IMR-90 (cell line): ENCODE data around the gene FGGY. TPM values are rescaled to one million over a fixed set of nuclear protein-coding genes. Genes with fewer than 3 reads are reported as not detected.

Source experiments
- ATAC-seq: fragments of 200-7000 bp; cut with Tn5 transposase; 2 replicates; pipeline ENCODE4 v1.9.1; 2020; ENCODE audit warnings: low read depth, mild to moderate bottlenecking, moderate library complexity
- BruUV-seq: library from RNA; stranded (reverse); fragments of 400-500 nt; replicated peaks from 2 replicates; lab custom pipeline; 2021; lab: Mats Ljungman, UMichigan
- CTCF ChIA-PET: fragments of 300-600 bp; formaldehyde crosslinking; extraction: SDS; loops from one replicate; lab custom pipeline; 2021; ENCODE audit warnings: antibody characterized with exemption; lab: Yijun Ruan, JAX
- POLR2A ChIA-PET: fragments of 300-600 bp; sonication (Branson Sonifier 250); formaldehyde crosslinking; loops from one replicate; lab custom pipeline; 2022; ENCODE audit warnings: antibody characterized with exemption; ENCODE audit not compliant: unreplicated experiment; lab: Charles Lee
- DNase-seq: peaks from one replicate; pipeline ENCODE4 v3.0.0; 2013
- H2AFZ ChIP-seq: replicated peaks from 2 replicates; pipeline ENCODE3; 2013; ENCODE audit warnings: low read length, mild to moderate bottlenecking; ENCODE audit not compliant: poor library complexity
- H2AK5ac ChIP-seq: 2 replicates; pipeline ENCODE4 v1.6.1; 2013; ENCODE audit warnings: low read depth, low read length, inconsistent platforms
- H2AK9ac ChIP-seq: replicated peaks from 2 replicates; pipeline ENCODE3; 2013; ENCODE audit warnings: mild to moderate bottlenecking, low read depth, low read length, moderate library complexity; ENCODE audit not compliant: poor library complexity
- H2BK120ac ChIP-seq: 2 replicates; pipeline ENCODE4 v1.6.1; 2013; ENCODE audit warnings: low read depth, low read length, inconsistent platforms
- H2BK15ac ChIP-seq: 3 replicates; pipeline ENCODE4 v1.6.1; 2013; ENCODE audit warnings: low read depth, low read length, inconsistent platforms
- H2BK20ac ChIP-seq: 2 replicates; pipeline ENCODE4 v1.6.1; 2013; ENCODE audit warnings: low read depth, mild to moderate bottlenecking, inconsistent platforms, low read length, moderate library complexity
- H2BK5ac ChIP-seq: 2 replicates; pipeline ENCODE4 v1.6.1; 2013; ENCODE audit warnings: mild to moderate bottlenecking, low read depth, low read length, inconsistent platforms; ENCODE audit not compliant: poor library complexity, severe bottlenecking
- H3K14ac ChIP-seq: replicated peaks from 2 replicates; pipeline ENCODE4 v1.6.1; 2013; ENCODE audit warnings: low read depth, low read length, inconsistent platforms
- H3K18ac ChIP-seq: 2 replicates; pipeline ENCODE4 v1.6.1; 2013; ENCODE audit warnings: low read depth, low read length, control low read depth
- H3K23ac ChIP-seq: 2 replicates; pipeline ENCODE4 v1.6.1; 2013; ENCODE audit warnings: low read depth, low read length, inconsistent platforms
- H3K27ac ChIP-seq: 2 replicates; pipeline ENCODE4 v1.5.1; 2013; ENCODE audit warnings: mild to moderate bottlenecking, control low read depth, low read length; ENCODE audit not compliant: insufficient read depth
- H3K27me3 ChIP-seq: 2 replicates; pipeline ENCODE4 v1.6.1; 2013; ENCODE audit warnings: low read length; ENCODE audit not compliant: control insufficient read depth, insufficient read depth
- H3K36me3 ChIP-seq: 2 replicates; pipeline ENCODE4 v1.6.1; 2013; ENCODE audit warnings: low read length, mixed read lengths; ENCODE audit not compliant: control insufficient read depth, insufficient read depth
- H3K4ac ChIP-seq: 2 replicates; pipeline ENCODE4 v1.6.1; 2013; ENCODE audit warnings: low read depth, low read length, inconsistent platforms
- H3K4me1 ChIP-seq: 2 replicates; pipeline ENCODE4 v1.6.1; 2013; ENCODE audit warnings: low read length, mixed read lengths; ENCODE audit not compliant: control insufficient read depth, insufficient read depth
- H3K4me2 ChIP-seq: 2 replicates; pipeline ENCODE4 v1.6.1; 2013; ENCODE audit warnings: low read depth, mild to moderate bottlenecking, control low read depth, low read length, moderate library complexity
- H3K4me3 ChIP-seq: 2 replicates; pipeline ENCODE4 v1.5.1; 2013; ENCODE audit warnings: low read depth, mild to moderate bottlenecking, control low read depth, low read length, moderate library complexity; ENCODE audit not compliant: insufficient read depth
- H3K56ac ChIP-seq: 2 replicates; pipeline ENCODE4 v1.6.1; 2013; ENCODE audit warnings: low read length, inconsistent platforms; ENCODE audit not compliant: insufficient read depth; ENCODE audit errors: extremely low read depth
- H3K79me1 ChIP-seq, 2 experiments: 2 replicates each; pipeline ENCODE4 v1.6.1; 2013; ENCODE audit warnings: low read length in 2 of 2, inconsistent platforms in 1 of 2, low read depth in 1 of 2
- H3K9ac ChIP-seq: 2 replicates; pipeline ENCODE4 v1.6.1; 2013; ENCODE audit warnings: low read depth, low read length, control low read depth
- H3K9me1 ChIP-seq: 2 replicates; pipeline ENCODE4 v1.6.1; 2013; ENCODE audit warnings: low read length, inconsistent platforms; ENCODE audit not compliant: insufficient read depth
- H3K9me3 ChIP-seq: 2 replicates; pipeline ENCODE4 v1.6.1; 2013; ENCODE audit warnings: low read length; ENCODE audit not compliant: control insufficient read depth, insufficient read depth
- H4K20me1 ChIP-seq: 2 replicates; pipeline ENCODE4 v1.6.1; 2013; ENCODE audit warnings: low read length, inconsistent platforms; ENCODE audit not compliant: insufficient read depth
- H4K5ac ChIP-seq: 2 replicates; pipeline ENCODE4 v1.6.1; 2013; ENCODE audit warnings: mild to moderate bottlenecking, low read depth, low read length, control low read depth
- H4K8ac ChIP-seq, 2 experiments: 2 replicates each; pipeline ENCODE4 v1.6.1; 2013; ENCODE audit warnings: low read depth in 2 of 2, low read length in 2 of 2, control low read depth in 1 of 2, inconsistent platforms in 1 of 2
- H4K91ac ChIP-seq: 2 replicates; pipeline ENCODE4 v1.6.1; 2013; ENCODE audit warnings: low read depth, low read length, inconsistent platforms; ENCODE audit not compliant: insufficient read depth
- CEBPB ChIP-seq: IDR thresholded peaks from 2 replicates; pipeline ENCODE4 v1.6.1; 2012; ENCODE audit warnings: low read depth, low read length, improper control_type of control experiment
- CHD1 ChIP-seq: IDR thresholded peaks from 2 replicates; pipeline ENCODE4 v1.6.1; 2012; ENCODE audit warnings: low read depth, low read length, improper control_type of control experiment
- ELK1 ChIP-seq: fragments of 150-350 bp; IDR thresholded peaks from 2 replicates; pipeline ENCODE4 v1.6.1; 2016; ENCODE audit warnings: low read depth, mild to moderate bottlenecking, low read length, moderate library complexity, borderline replicate concordance
- MAZ ChIP-seq: IDR thresholded peaks from 2 replicates; pipeline ENCODE4 v1.6.1; 2012; ENCODE audit warnings: low read depth, mild to moderate bottlenecking, low read length, improper control_type of control experiment, moderate library complexity, borderline replicate concordance
- NFE2L2 ChIP-seq: fragments of 150-350 bp; IDR thresholded peaks from 2 replicates; pipeline ENCODE4 v1.6.1; 2016; ENCODE audit warnings: low read depth, mild to moderate bottlenecking, low read length
- POLR2A ChIP-seq: IDR thresholded peaks from 2 replicates; pipeline ENCODE4 v1.6.1; 2012; ENCODE audit warnings: mild to moderate bottlenecking, low read depth, low read length
- RAD21 ChIP-seq: IDR thresholded peaks from 2 replicates; pipeline ENCODE4 v1.6.1; 2012; ENCODE audit warnings: low read length, improper control_type of control experiment
- RCOR1 ChIP-seq: IDR thresholded peaks from 2 replicates; pipeline ENCODE4 v1.6.1; 2012; ENCODE audit warnings: mild to moderate bottlenecking, low read length, improper control_type of control experiment; ENCODE audit not compliant: insufficient replicate concordance
- SMC3 ChIP-seq: fragments of 150-350 bp; IDR thresholded peaks from 2 replicates; pipeline ENCODE4 v1.6.1; 2016; ENCODE audit warnings: low read depth, mild to moderate bottlenecking, antibody characterized with exemption, low read length, moderate library complexity
- WGBS, 2 experiments: methylation state at CpG; one replicate each; pipeline versions ENCODE4 v1.1.5 to v1.1.7; 2013; ENCODE audit warnings: missing lambda C conversion rate in 2 of 2; ENCODE audit not compliant: insufficient read length in 1 of 2; ENCODE audit errors: extremely low coverage in 2 of 2; 5-methylcytosine and 5-hydroxymethylcytosine counted together
- dilution Hi-C: fragments of 300-500 bp; cut with HindIII; formaldehyde crosslinking; loops from one replicate; pipeline ENCODE4 v1.14.3; 2018; ENCODE audit warnings: low sequenced_read_pairs; ENCODE audit not compliant: unreplicated experiment
- in situ Hi-C: fragments of 300-500 bp; cut with MboI; formaldehyde crosslinking; loops from 3 replicates; pipeline ENCODE4 v1.14.3; 2019; ENCODE audit warnings: low sequenced_read_pairs, inconsistent platforms, mixed read lengths
- intact Hi-C: fragments of 100-400 bp; cut with micrococcal nuclease; formaldehyde crosslinking; loops from 2 replicates; pipeline ENCODE4 v1.10.0; 2022
- polyA plus RNA-seq, 3 experiments: library from polyadenylated mRNA; depleted of rRNA; stranded (reverse); fragments of >200 nt; gene quantifications; 2 replicates each; pipeline ENCODE4 v1.2.3, GENCODE V29; 2012; ENCODE audit warnings: low replicate concordance in 1 of 3
- total RNA-seq: library from RNA; depleted of rRNA; stranded (reverse); fragments of >200 nt; gene quantifications from 2 replicates; pipeline ENCODE4 v1.2.3, GENCODE V29; 2012

The FGGY gene
- total and polyA plus RNA-seq, 2 of the 4 experiments (the other 2 are of a cell fraction), result 5.6 to 14.0 TPM

GRCh38 chr1:59528471-59528870, 231.6 kb downstream of the FGGY start:
- in situ Hi-C loops, result no loop called here
- H4K91ac ChIP-seq, result no peak overlapping the region
- H3K9me3 ChIP-seq, result no peaks in the 10 kb centered on the region
- ChIA-PET CTCF (no interaction called here), POLR2A (no interaction called here)
- dilution Hi-C loops, result no loop called here
- no peak overlapping the region for H3K18ac ChIP-seq
- H3K4me2 ChIP-seq, result no peak overlapping the region
- H3K56ac ChIP-seq, result no peak overlapping the region
- H3K4ac ChIP-seq, result no peak overlapping the region
- H3K9ac ChIP-seq, result no peak overlapping the region
- no peaks in the 10 kb centered on the region for H4K20me1 ChIP-seq
- no peak overlapping the region for H3K14ac ChIP-seq
- no peak overlapping the region for H2BK5ac ChIP-seq
- no peak overlapping the region for H2AK5ac ChIP-seq
- no peaks in the 10 kb centered on the region for H3K27me3 ChIP-seq
- H3K79me1 ChIP-seq, result no peaks in the 10 kb centered on the region
- H3K23ac ChIP-seq, result no peak overlapping the region
- H2AFZ ChIP-seq, result no peak overlapping the region
- TF ChIP-seq RCOR1 (no peak), NFE2L2 (no peak), RAD21 (no peak), MAZ (no peak), SMC3 (no peak), ELK1 (no peak), POLR2A (no peak), CEBPB (no peak), CHD1 (no peak)
- DNase-seq, result no peak
- no TSS peak for BruUV-seq
- H3K36me3 ChIP-seq, result no peaks in the 10 kb centered on the region
- H3K4me3 ChIP-seq, result no peak overlapping the region
- H4K5ac ChIP-seq, result no peak overlapping the region
- no peaks in the 10 kb centered on the region for H3K9me1 ChIP-seq
- ATAC-seq, result no peak
- H3K4me1 ChIP-seq, result no peaks in the 10 kb centered on the region
- no peak overlapping the region for H3K27ac ChIP-seq
- no peak overlapping the region for H2BK120ac ChIP-seq
- H4K8ac ChIP-seq, result no peak overlapping the region
- intact Hi-C loops, result no loop called here
- H2BK15ac ChIP-seq, result no peak overlapping the region
- H2BK20ac ChIP-seq, result no peak overlapping the region
- no peak overlapping the region for H2AK9ac ChIP-seq
- WGBS, 2 experiments, result no CpG with 5 or more reads among the region's 3 CpGs
